HG03060 (cell line): ENCODE measurements around the gene SLC43A3.
A peak's percentile ranks its signal among the peaks of the same experiment; 100 is the strongest.

Experiments used
- ATAC-seq: cut with Tn5 transposase; IDR thresholded peaks from one replicate; pipeline ENCODE4 v1.9.1; 2021; ENCODE audit warnings: low read depth, moderate number of reproducible peaks; ENCODE audit not compliant: unreplicated experiment

Gene SLC43A3

GRCh38 chr11:57430952-57431351, 4.0 kb upstream of the SLC43A3 start:
- ATAC-seq = no peak

- ATAC-seq = no peak
Observed at GRCh38 chr11:57429946-57430345, 3.0 kb upstream of the SLC43A3 start.

GRCh38 chr11:57428643-57429042, 1.7 kb upstream of the SLC43A3 start:
- ATAC-seq = no peak

GRCh38 chr11:57427727-57428082, 784 bp upstream of the SLC43A3 start:
- ATAC-seq = no peak

GRCh38 chr11:57426439-57426928, 437 bp downstream of the SLC43A3 start:
- ATAC-seq = no peak

- no peak for ATAC-seq
Observed at GRCh38 chr11:57425565-57426438, 1.1 kb downstream of the SLC43A3 start.

GRCh38 chr11:57424792-57425564, 1.9 kb downstream of the SLC43A3 start:
- peak; percentile 97 for ATAC-seq

GRCh38 chr11:57424137-57424791, 2.7 kb downstream of the SLC43A3 start:
- ATAC-seq = no peak

- no peak for ATAC-seq
Observed at GRCh38 chr11:57422669-57423068, 4.3 kb downstream of the SLC43A3 start.

- ATAC-seq = no peak
Observed at GRCh38 chr11:57421805-57422204, 5.1 kb downstream of the SLC43A3 start.

GRCh38 chr11:57421066-57421465, 5.9 kb downstream of the SLC43A3 start:
- ATAC-seq = no peak

GRCh38 chr11:57419146-57419545, 7.8 kb downstream of the SLC43A3 start:
- ATAC-seq = no peak

GRCh38 chr11:57418131-57418530, 8.8 kb downstream of the SLC43A3 start:
- no peak for ATAC-seq

GRCh38 chr11:57417056-57417455, 9.9 kb downstream of the SLC43A3 start:
- ATAC-seq = no peak

- no peak for ATAC-seq
Observed at GRCh38 chr11:57416436-57416835, 10.5 kb downstream of the SLC43A3 start.

GRCh38 chr11:57414612-57415212, 12.2 kb downstream of the SLC43A3 start:
- no peak for ATAC-seq

- ATAC-seq = no peak
Observed at GRCh38 chr11:57413681-57414080, 13.2 kb downstream of the SLC43A3 start.

GRCh38 chr11:57410287-57410686, 16.6 kb downstream of the SLC43A3 start:
- ATAC-seq = no peak

- no peak for ATAC-seq
Observed at GRCh38 chr11:57409321-57410100, 17.4 kb downstream of the SLC43A3 start.

GRCh38 chr11:57408771-57409170, 18.1 kb downstream of the SLC43A3 start:
- no peak for ATAC-seq
